Mucosa of descending colon (tissue), 3 donors: Measurements from ENCODE around the gene MYL9. TPM values are rescaled to one million over a fixed set of nuclear protein-coding genes. Genes with fewer than 3 reads are reported as not detected.

Source experiments
- ATAC-seq: fragments of 200-7000 bp; cut with Tn5 transposase; one replicate; pipeline ENCODE4 v1.9.1; 2020; ENCODE audit warnings: mild to moderate bottlenecking, moderate library complexity
- DNase-seq, 3 donors: peaks; one replicate each; pipeline ENCODE4 v3.0.0-alpha.2; 2020
- H3K36me3 ChIP-seq: fragments of 200-600 bp; one replicate; pipeline ENCODE4 v1.8.0; 2021; ENCODE audit warnings: low read depth, mild to moderate bottlenecking
- H3K4me1 ChIP-seq: fragments of 200-600 bp; one replicate; pipeline ENCODE4 v1.8.0; 2021; ENCODE audit warnings: low read depth, mild to moderate bottlenecking
- H3K4me3 ChIP-seq: fragments of 200-600 bp; one replicate; pipeline ENCODE4 v1.8.0; 2021; ENCODE audit warnings: mild to moderate bottlenecking
- H3K9me3 ChIP-seq: fragments of 200-600 bp; one replicate; pipeline ENCODE4 v1.8.0; 2021; ENCODE audit warnings: mild to moderate bottlenecking
- intact Hi-C, 2 donors: fragments of 100-400 bp; cut with DNase I in 1 of 2; cut with micrococcal nuclease in 1 of 2; formaldehyde crosslinking; loops; one replicate each; pipeline versions ENCODE4 v1.11.0 to v1.11.1; 2022; cut with DNase I, micrococcal nuclease
- total RNA-seq, 3 donors: library from RNA; stranded (reverse); fragmentation: NEBNext Ultra II Directional in 2 of 3; extraction: Animal tissue kit (Norgen Biotek cat#: 25700) in 2 of 3; gene quantifications; one replicate each; pipeline versions ENCODE4 v1.2.1 to v1.2.4, GENCODE V29; 2021 to 2023
- TF ChIP-seq, protein P1 (sequence below): fragments of 200-600 bp; IDR thresholded peaks from one replicate; pipeline ENCODE4 v1.8.0; 2022; ENCODE audit warnings: antibody characterized with exemption, mild to moderate bottlenecking
- donor health status: DM: no; HTN: no; CAD: no; lungs with moderate emphysema.
- donor health status: DM: no; HTN: no; CAD: no.
- donor health status: DM: no; HTN: yes; CAD: no.

The MYL9 gene
- total RNA-seq, 3 donors from 2014 or later, result 74.3 to 3,203 (median 259) TPM

GRCh38 chr20:36591854-36592641, 50.7 kb downstream of the MYL9 start:
- ATAC-seq, result no peak

DNA sequence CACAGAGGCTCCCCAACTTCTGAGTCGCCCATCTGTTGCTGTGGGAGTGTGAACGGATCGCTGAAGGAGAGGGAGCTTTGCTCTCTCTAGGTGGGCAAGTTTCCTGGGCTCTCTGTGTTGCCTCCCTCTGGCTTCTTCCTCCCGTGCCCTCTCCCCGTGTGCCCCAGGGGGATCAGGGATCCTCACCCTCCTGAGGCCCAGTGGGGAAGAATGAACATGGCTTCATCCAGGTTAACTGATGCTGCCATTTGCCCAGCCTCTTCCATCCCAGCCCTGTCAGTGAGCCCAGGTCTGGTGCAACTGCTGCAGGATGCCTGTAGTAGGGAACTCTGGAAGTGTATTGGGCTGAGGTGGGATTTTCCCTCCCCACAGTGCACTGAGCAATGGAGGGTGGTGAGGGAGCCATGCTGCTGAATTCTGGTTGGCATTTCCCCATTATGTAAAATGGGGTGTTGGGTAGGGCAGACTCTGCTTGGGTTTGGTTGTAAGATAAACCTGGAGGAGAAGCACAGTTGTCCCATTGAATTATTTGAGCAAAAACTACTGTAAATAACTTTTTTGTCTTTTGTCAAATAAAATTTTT, 52.1 kb downstream of the MYL9 start:
- intact Hi-C loops, result loop anchor here in 1 of 2 donors (5.0 kb wide), 1 partner anchor 36 kb away; no protein-coding TSS in a partner anchor
- no peaks in the 10 kb centered on the region for H3K9me3 ChIP-seq
- no peaks in the 10 kb centered on the region for H3K4me1 ChIP-seq
- H3K4me3 ChIP-seq, result no peak overlapping the region
- no peaks in the 10 kb centered on the region for H3K36me3 ChIP-seq
- DNase-seq (no peak), ATAC-seq (no peak)
- TF ChIP-seq, protein P1, sequence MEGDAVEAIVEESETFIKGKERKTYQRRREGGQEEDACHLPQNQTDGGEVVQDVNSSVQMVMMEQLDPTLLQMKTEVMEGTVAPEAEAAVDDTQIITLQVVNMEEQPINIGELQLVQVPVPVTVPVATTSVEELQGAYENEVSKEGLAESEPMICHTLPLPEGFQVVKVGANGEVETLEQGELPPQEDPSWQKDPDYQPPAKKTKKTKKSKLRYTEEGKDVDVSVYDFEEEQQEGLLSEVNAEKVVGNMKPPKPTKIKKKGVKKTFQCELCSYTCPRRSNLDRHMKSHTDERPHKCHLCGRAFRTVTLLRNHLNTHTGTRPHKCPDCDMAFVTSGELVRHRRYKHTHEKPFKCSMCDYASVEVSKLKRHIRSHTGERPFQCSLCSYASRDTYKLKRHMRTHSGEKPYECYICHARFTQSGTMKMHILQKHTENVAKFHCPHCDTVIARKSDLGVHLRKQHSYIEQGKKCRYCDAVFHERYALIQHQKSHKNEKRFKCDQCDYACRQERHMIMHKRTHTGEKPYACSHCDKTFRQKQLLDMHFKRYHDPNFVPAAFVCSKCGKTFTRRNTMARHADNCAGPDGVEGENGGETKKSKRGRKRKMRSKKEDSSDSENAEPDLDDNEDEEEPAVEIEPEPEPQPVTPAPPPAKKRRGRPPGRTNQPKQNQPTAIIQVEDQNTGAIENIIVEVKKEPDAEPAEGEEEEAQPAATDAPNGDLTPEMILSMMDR, result no peak

More at GRCh38 chr20:36591854-36592641, 50.7 kb downstream of the MYL9 start:
- DNase-seq, result peak in 1 of 3 donors; percentile 35
- Histone ChIP-seq H3K36me3 (no peaks in the 10 kb centered on the region), H3K9me3 (no peaks in the 10 kb centered on the region), H3K4me1 (no peaks in the 10 kb centered on the region), H3K4me3 (no peak overlapping the region)
- intact Hi-C loops, result loop anchor here in 1 of 2 donors (5.0 kb wide), 1 partner anchor 35 kb away; no protein-coding TSS in a partner anchor
- TF ChIP-seq, protein P1, result no peak

DNA sequence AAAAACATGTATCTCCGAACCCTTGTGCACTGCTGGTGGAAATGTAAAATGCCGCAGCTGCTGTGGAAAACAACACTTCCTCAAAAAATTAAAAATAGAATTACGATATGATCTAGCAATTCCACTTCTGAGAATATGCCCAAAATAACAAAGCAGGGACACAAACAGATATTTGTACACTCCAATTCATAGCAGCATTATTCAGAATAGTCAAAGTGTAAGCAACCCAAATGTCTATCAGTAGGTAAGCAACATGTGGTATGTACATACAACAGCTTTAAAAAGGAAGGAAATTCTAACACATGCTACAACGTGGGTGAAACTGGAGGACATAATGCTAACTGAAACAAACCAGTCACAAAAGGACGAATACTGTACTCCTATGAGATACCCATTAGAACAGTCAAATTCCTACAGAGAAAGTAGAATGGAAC, 58.6 kb downstream of the MYL9 start:
- Histone ChIP-seq H3K4me1 (peaks cover 2% of the 10 kb centered on the region), H3K9me3 (no peaks in the 10 kb centered on the region), H3K36me3 (no peaks in the 10 kb centered on the region), H3K4me3 (no peak overlapping the region)
- intact Hi-C loops, result no loop called here
- DNase-seq, result no peak
- ATAC-seq, result no peak
- TF ChIP-seq, protein P1, result no peak

Other genes starting within 250 kb of the MYL9 start
- gene DLGAP4, start 235.2 kb upstream of the MYL9 start, total RNA-seq, result 10 to 100 TPM; 40.0 to 66.3 (median 43.5) TPM
- 10 to 100 TPM in 1 of 3 donors, 1 to 10 TPM in 2; 4.2 to 13.3 (median 6.5) TPM for gene TGIF2, start 32.1 kb downstream of the MYL9 start, total RNA-seq
- 100 to 1,000 TPM in 2 of 3 donors, 10 to 100 TPM in 1; 96.2 to 150 (median 128) TPM for gene RAB5IF, start 64.3 kb downstream of the MYL9 start, total RNA-seq
- gene SLA2, start 104.7 kb downstream of the MYL9 start, total RNA-seq, result 1 to 10 TPM; 1.5 to 1.6 (median 1.6) TPM
- 10 to 100 TPM; 23.5 to 50.9 (median 26.1) TPM for gene NDRG3, start 204.6 kb downstream of the MYL9 start, total RNA-seq
- 10 to 100 TPM in 1 of 3 donors, 1 to 10 TPM in 2; 7.8 to 11.3 (median 7.9) TPM for gene DSN1, start 232.2 kb downstream of the MYL9 start, total RNA-seq